GM19463 (cell line): Measurements from ENCODE around the gene SLC35B1.

Source experiments
- ATAC-seq: cut with Tn5 transposase; IDR thresholded peaks from one replicate; pipeline ENCODE4 v1.9.1; 2021; ENCODE audit warnings: mild to moderate bottlenecking, moderate library complexity; ENCODE audit not compliant: unreplicated experiment

SLC35B1 gene, protein sequence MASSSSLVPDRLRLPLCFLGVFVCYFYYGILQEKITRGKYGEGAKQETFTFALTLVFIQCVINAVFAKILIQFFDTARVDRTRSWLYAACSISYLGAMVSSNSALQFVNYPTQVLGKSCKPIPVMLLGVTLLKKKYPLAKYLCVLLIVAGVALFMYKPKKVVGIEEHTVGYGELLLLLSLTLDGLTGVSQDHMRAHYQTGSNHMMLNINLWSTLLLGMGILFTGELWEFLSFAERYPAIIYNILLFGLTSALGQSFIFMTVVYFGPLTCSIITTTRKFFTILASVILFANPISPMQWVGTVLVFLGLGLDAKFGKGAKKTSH

DNA sequence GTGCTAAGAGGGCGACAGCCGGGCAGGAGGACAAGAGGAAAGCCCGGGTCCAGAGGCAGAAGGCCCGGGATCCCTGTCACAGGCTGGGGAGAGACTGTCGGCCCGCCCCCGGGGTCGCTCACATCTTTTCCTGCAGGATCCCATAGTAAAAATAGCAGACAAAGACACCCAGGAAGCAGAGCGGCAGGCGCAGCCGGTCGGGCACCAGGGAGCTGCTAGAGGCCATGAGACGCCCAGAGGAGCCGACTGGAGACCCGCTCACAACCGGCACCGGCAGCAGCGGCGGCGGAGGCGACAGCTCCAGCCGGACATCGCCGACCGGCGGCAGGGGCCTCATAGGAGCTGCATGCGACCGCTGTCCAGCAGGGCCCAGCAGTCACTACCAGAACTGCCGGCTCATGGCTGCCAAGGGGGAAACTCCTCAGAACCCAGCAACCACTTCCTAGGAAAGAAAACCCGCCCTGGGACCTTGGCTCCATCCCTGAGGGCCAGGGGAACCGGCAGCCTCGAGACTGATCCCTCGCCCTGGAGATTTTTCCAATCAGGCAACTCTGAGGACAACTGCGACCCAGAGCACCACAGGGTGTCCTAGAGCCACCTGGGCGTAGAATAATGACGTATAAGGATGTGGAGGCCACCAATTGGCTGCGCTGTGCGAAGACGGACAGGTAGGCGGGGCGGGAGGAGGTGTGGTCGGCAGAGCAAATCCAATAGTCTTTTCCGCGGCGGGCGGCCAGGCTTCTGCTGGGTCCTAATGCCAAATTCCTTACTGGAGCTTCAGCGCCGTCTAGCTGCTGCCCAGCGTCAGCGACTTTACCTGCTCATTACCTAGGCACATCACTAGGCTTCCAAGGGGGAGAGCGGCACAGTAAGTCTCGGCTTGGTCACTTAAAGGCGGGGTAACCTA is at the start of gene SLC35B1:
TSS of gene SLC35B1 (minus strand) at position 357 of the 907 bp plus-strand sequence. CDS start at position 226, 131 bp downstream.
- peak; percentile 96 for ATAC-seq

DNA sequence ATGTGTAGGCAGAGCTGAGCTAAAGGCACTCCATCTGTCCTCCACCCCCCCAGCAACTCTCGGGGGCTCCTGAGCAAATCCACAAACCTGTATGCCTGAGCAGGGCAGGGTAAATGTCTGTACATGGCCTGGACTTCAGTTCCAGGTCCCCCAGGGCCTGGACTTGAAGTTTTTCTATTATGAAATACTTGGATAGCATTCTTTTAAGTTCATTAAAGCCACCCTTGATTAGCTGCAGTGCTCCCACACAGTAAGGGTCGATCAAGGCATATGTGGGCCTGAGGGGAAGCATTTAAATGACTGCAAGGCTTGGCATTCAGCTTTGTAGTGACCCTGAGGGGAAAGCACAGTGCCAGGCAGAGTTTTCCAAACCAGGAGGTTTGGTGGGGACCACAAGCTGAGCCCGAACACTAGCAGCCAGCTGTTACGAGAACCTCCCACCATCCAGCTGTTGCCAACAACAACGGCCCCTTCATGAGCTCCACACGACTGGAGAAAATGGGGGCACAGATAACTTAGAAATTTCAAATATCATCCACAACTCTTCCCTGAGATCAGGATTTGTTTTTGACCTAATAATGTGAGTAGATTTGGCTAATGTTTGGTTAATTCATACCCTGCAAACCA is 49.5 kb upstream of the SLC35B1 start:
- no peak for ATAC-seq

DNA sequence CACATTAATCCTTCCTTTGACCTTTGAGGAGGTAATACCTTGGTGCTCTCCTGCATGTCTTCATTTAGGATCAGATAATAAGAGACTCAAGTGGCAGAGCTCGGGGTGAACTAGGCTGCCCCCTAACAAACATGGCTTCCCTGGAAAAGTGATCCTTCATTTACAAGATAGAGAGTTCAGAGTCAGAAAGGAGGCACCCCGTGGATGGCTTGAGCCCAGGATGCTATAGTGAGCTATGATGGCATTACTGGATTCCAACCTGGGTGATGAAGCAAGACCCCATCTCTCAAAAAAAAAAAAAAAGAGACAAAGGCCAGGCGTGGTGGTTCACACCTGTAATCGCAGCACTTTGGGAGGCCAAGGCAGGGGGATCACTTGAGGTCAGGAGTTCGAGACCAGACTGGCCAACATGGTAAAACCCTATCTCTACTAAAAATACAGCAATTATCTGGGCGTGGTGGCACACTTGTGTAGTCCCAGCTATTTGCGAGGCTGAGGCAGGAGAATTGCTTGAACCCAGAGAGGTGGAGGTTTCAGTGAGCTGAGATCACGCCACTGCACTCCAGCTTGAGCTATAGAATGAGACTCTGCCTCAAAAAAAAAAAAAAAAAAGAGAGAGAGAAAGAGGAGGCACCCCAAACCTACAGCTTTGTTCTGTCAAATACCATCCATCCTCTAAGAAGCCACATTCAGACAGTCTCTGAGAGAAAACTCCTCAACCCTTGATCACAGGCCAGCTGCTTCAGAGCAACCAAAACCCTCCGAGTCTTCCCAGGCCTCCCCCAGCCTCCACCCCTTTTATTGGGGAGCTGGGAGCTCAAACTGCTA is 48.8 kb upstream of the SLC35B1 start:
- no peak for ATAC-seq

DNA sequence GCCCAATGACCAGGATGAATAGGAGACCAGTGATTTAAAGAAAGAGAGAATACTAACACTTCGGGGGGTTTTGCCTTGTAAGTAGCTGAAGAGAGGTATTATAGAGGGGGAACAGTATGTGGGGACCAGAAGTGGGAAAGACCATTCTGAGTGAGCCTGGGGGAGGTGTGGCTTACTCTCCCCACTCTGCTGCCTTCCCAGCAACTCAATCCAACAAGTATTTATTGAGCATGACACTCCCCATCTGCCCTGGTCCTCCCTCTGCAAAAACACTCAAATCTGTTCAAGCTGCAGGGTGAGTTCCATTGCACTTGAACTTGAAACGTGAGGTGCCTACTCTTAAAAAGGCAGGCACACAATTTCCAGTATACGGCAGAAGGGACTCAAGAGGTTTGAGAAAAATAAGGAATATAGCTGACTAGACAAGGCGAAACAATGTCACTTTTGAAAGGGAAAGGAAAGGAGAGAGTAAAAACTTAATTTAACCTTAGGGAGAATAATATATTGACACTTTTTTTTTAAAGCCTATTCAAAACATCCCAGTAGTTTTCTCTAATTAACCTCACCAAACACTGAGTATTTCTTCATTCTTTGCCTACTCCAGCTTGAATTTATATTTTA is 48.0 kb upstream of the SLC35B1 start:
- no peak for ATAC-seq

DNA sequence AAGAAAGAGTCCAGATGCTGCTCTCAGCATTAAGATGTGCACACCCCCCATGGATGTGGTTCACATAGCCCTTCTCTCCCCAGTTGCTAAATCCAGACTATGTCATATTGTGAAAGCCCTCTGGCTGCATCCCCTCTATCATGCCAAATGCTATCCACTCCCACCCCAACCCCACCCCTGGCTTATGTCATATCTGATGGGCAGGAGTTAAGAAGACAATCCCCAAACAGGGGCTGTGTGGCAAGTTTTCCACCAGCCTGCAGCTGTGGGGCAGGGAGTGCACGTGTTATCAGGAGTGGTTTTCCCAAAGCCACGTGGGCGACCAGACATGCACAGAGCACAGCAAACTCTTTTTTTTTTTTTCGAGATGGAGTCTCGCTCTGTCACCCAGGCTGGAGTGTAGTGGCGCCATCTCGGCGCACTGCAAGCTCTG is 46.2 kb upstream of the SLC35B1 start:
- no peak for ATAC-seq

DNA sequence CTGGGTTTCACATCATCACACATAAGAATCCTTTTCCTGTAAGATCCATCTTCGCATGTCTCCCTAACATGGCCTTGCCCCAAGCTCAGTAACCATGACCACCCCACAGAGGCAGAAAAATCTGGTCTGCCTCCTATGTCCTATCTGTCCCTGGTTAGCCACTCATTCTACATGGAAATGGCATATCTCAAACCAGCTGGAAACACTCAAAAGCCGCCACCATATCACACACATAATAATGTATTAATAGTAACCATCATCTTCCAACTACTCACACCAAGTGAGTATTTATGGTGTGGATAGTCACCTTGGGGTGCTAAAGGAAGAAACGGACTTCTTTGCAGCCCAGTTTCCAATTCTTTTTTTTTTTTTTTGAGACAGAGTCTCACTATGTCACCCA is 44.7 kb upstream of the SLC35B1 start:
- no peak for ATAC-seq

DNA sequence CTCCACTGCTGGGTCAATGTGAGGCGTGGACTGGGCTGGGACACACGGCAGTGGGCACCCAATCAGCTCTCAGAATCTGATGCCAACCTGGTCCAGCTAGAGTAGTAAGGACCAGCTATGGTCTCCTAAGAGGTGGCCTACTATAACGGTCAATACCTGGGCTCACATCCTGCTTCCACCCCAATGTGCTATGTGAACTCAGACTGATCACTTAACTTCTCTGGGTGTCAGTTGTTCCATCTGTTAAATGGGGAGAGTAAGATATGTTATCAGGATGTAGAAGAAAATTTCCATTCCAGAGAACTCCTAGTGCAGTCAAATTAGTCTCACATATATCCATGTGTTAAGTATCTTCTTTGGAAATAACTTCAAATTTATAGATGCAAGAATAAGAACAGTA is 42.0 kb upstream of the SLC35B1 start:
- no peak for ATAC-seq

DNA sequence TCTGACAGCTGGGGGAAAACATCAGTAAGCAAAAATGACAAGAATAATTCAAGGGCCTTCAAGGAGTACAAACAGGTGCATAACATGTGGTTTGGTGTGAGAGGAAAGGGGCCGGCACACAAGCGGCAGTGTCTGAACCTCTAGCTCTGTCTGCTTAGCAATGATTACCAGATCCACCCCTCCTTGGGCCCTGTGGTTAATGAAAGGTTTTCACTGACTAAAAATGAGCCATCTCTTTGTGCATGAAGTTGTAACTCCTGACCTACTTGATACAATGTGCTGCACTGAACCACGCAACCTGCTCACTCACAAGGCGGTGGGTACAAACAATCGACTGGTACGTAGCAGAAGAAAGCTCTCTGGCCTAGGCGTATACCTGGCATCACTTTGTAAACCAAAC is 41.0 kb upstream of the SLC35B1 start:
- ATAC-seq, result peak; percentile 80

DNA sequence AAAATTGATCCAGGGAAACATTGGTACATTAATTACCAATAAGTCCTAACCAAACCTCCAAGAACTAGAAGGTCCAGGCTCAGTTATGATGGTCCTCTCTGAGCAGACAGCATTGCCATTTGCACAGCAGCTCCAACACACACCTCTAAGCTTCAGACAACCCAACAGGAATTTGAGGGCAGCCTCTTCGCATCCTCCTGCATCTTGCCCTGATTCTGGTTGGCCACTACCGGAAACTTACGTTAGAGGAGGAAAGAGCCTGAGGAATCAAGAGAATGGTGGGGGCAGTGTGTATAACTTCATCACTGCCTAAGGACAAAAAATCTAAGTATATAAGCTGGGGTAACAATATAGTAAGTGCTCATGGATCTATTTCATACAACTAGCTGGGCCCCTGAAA is 40.5 kb upstream of the SLC35B1 start:
- ATAC-seq, result no peak

DNA sequence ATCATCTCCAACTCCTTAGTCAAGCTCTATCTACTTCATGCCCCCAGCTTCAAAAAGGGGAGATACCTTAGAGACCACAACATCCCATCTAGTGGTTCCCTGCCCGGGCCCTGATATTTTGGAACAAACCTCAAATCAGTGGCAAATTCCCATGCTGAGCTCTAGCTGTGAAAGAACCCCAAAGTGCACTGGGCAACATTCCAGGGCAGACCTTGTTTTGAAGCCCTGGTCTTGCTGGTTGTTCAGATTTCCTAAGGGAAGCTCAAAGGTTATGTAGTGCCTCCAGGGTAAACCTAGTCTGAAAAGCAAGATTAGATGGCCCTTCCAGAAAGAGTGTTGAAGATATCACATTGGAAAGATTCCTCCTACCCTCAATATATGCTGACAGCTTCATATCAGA is 39.9 kb upstream of the SLC35B1 start:
- ATAC-seq, result no peak

DNA sequence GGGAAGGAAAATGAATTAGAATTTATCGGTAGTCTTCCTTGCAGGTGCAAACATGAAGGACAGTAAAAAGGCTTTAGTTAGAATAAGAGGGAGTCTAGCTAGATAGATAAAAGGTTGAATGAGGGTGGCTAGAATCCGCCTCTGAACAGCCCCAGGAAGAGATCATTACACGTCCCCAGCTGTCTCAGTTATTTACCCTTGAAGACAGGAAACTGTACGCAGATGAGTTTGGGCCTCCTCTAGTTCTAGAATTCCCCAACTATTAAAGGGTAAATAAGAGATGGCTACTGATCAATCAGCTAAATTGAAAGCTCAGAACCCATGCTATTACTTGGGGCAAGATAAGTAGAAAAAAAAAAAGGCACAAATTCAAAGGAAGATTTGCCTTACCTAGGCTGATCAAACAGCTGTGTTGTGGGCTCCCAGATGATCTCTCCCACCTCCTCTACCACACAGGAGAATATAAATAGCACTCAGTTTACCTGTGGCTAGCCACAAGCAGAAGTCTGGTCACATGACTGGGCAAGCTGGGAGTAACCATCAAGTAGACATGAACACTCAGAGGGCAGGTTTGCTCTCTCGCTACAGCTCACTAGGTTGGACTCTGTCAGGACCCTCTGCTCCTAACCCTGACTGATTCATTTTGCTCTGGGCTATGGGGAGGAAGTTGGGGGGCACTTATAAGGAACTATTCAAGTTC is 39.2 kb upstream of the SLC35B1 start:
- ATAC-seq, result peak; percentile 55

DNA sequence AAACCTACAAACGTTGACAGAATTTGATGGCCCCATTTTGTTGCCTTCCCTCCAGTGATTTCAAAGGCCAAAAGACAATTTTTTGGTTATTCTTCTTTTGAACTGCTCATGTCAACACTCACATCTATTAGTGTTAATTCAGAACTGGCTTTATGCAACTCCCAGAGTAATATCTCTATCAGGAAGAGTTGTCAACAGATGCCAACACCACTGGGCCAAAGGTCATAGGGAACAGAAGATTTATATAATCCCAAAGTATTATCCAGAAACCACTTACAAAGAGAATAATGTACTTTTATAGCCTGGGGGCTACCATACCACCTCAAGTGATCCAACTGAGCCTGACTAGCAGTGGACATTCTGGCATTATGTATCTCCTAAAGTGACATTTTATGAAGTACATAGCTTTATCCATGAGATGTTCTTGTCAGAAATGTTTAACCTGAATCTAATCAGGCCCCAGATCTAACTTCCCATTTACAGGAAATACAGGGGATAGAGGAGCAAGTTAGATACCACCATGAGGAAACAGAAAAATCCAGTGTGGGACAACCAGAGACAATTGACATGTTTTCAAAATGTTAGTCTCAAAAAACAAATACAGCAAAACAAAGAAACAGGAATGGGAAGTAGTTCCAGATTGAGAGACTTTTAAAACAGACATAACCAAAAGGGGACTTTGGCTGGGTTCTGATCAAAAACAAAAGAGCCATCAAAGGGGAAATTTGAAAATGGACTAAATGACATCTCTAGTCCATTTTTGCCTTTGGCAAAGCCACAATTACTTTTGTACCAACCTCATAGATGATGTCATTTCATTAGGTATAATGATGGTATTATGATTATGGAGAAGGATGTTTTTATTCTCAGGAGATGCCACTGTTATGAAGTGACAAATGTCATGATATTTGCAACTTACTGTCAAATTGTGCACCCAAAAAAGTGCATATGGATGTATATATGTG is 37.7 kb upstream of the SLC35B1 start:
- ATAC-seq, result no peak

DNA sequence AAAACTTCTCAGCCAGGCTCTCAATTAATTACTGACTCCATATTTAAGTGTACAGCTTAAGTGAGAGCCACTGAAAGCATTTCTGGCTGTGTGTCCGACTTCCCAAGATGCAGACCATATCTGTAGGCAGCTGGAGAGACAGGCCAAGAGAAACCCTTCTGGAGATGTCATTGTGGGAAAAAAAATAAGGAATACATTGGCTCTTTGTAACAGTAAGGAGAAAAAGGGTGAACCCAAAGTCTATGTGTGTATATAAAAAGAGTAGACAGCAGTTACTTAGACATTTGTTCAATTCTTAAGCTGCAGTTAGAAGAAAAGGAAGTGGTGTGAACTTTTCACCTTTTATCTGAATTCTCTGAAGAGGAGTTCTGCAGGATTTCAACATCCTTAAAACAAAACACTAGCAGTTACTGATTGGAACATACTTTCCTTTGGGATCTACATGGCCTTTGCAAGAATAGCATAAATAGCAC is 34.4 kb upstream of the SLC35B1 start:
- no peak for ATAC-seq

DNA sequence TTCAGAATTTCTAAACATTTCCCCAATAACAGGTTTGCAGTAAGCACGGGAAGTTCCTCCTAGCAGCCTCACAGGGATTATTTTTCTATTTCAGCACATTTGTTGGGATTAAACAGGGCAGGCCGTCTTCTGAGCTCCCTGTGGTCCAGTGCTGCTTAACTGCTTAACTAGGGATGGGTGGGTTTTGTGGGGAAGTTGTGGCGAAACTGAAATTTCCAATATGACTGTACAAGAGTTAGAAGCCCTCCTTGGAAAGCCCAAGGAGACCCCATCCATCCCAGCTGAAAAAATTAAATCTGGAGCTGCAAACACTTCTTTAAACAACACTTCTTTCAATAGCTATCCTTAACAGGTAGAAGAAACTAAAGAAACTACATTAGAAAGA is 33.9 kb upstream of the SLC35B1 start:
- ATAC-seq, result no peak

DNA sequence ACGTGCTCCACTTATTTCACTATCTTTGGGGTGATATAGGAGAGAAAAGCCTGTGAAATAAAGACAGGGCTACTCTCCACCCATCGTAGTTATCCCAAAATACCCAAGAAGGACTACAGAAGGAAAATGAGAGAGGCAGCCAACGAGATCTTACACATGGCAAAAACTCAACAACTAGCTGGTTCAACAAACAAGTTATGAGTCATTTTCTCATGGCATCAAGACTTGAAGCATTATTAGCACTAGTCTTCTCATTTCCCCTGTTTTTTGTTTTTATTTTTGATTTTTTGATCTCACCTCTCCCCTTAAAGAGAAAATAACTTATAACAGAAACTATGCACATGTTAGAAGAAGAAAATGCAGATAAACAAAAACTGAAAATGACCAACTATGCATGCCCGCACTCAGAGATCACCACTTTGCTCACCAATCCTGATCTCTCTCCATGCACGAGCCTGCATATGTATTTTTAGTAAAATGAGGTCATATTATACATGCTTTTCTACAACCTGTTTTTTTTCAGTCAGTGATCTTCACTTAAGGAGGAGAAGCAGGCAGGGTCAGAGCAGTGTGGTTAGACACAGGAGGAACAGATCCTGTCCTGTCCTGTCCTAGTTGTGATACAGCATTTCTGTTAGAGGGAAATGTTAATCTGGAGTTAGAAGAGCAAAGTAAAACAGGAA is 33.4 kb upstream of the SLC35B1 start:
- no peak for ATAC-seq

DNA sequence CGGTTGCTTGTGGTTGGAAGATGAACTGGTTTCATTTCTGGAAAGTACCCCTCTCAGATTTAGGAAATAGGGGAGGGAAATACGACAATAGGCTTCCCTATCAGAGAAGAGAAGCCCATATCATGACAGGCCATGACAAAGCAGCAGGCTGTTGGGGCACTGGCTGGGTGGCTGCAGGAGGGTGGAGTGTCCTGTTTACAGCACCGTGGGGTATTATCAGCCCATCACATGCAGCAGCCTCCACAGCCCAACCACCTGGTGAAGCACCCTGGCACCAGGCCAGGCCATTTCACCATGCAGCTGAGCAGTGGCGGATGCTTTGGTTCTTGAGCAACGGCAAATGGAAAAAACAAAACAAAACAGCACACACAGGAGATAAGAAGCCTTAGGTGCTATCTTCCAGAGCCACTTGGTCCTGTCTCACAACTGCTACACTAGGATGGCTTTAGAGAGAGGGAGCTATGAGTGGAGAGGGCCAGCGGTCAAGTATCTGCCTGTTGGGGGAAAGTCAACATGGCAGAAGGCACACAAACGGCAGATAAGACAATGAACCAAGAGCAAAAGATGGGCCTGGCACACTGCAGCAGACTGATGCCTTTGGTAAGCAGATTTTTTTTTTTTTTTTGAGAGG is 32.0 kb upstream of the SLC35B1 start:
- peak; percentile 55 for ATAC-seq

DNA sequence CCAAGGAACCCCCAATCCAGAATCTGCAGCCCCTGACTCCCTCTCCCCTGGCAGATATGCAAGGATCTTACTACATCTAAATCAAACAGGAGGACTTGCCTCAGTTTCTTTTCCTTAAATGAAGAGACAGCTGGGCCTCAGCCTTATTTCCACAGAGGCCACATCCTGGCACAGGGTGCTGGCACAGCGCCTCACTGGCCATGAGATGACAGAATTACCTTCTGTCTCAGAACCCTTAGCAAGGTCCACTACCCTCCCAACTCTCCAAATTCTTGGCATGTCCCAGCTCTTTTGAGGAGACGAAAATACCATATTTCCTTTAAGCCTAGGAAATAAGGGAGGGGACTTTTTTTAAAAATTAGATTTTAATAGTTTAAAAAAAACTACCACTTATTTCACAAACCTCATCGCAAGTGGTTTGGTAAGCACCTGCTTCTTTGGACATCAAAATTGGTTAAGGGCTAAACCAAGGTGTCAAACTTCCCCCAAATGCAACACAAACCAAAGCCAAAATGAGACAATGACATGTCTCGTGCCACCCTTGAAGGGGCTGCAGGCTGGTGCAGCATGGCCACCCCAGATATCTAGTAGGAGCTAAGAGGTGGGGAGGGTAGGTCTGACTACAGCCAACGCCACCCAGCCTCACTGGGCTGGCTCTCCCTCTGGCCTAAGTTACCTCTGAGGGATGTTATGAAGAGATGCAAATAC is 30.8 kb upstream of the SLC35B1 start:
- no peak for ATAC-seq
